Stimulated activated CD4-positive, alpha-beta T cell treated with anti-CD3 and anti-CD28 coated beads, Interleukin-15, amount 100 ng/mL, for 48 hours (primary cell): ENCODE results near the gene MUC5AC.
"Not testable (repeated sequence)": the region's sequence is repeated elsewhere in the genome, so short reads cannot be mapped to it uniquely, and the experiment has no call there.

Source experiments
- DNase-seq, 2 donors: peaks; one replicate each; pipeline ENCODE4 v3.0.0-alpha.2; 2020; ENCODE audit warnings: low read depth in 2 of 2

Gene MUC5AC, protein sequence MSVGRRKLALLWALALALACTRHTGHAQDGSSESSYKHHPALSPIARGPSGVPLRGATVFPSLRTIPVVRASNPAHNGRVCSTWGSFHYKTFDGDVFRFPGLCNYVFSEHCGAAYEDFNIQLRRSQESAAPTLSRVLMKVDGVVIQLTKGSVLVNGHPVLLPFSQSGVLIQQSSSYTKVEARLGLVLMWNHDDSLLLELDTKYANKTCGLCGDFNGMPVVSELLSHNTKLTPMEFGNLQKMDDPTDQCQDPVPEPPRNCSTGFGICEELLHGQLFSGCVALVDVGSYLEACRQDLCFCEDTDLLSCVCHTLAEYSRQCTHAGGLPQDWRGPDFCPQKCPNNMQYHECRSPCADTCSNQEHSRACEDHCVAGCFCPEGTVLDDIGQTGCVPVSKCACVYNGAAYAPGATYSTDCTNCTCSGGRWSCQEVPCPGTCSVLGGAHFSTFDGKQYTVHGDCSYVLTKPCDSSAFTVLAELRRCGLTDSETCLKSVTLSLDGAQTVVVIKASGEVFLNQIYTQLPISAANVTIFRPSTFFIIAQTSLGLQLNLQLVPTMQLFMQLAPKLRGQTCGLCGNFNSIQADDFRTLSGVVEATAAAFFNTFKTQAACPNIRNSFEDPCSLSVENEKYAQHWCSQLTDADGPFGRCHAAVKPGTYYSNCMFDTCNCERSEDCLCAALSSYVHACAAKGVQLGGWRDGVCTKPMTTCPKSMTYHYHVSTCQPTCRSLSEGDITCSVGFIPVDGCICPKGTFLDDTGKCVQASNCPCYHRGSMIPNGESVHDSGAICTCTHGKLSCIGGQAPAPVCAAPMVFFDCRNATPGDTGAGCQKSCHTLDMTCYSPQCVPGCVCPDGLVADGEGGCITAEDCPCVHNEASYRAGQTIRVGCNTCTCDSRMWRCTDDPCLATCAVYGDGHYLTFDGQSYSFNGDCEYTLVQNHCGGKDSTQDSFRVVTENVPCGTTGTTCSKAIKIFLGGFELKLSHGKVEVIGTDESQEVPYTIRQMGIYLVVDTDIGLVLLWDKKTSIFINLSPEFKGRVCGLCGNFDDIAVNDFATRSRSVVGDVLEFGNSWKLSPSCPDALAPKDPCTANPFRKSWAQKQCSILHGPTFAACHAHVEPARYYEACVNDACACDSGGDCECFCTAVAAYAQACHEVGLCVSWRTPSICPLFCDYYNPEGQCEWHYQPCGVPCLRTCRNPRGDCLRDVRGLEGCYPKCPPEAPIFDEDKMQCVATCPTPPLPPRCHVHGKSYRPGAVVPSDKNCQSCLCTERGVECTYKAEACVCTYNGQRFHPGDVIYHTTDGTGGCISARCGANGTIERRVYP (N-terminal part only)

DNA sequence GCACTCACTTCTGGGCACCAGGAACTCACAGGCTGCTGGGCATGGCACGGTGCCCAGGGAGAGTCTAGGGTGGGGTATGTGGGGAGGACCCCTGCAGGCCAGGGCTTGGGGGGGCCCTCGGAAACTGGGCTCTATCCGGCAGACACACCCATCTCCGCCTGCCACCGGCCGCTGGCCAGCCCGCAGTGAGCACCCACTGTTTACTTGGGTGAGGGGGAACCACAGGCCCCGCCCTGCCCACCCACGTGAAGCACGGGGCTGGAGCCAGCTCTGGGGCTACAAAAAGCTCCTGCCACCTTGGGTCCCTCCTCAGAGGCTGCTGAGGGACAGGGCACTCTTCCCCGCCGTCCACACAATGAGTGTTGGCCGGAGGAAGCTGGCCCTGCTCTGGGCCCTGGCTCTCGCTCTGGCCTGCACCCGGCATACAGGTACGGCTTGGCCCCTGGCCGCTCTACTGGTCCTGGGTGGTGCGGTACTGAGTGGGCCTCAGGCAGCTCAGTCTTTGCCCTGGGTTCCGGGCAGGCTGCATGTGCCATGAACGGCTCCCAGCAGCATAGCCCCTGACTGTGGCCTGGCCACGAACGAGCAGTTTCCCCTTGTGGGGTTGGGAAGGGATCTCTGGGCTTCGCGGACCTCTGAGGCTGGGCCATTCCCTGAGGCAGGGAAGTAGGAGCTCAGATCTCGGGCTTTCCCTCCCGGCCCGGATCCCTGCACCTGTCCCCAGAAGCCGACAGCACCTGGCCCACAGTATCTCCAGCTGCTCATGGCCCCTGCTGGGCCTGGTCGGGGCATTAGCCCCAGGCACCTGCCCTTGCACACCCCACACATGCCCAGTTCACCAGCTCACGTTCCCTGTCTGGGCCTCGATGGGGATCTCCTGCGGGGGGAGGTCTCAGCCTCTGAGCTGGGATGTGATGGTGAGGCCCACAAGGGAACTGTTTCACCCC, at the start of gene MUC5AC:
TSS of gene MUC5AC (plus strand) at position 309 of the 947 bp plus-strand sequence. CDS start at position 356, 47 bp downstream.
- no peak for DNase-seq

DNA sequence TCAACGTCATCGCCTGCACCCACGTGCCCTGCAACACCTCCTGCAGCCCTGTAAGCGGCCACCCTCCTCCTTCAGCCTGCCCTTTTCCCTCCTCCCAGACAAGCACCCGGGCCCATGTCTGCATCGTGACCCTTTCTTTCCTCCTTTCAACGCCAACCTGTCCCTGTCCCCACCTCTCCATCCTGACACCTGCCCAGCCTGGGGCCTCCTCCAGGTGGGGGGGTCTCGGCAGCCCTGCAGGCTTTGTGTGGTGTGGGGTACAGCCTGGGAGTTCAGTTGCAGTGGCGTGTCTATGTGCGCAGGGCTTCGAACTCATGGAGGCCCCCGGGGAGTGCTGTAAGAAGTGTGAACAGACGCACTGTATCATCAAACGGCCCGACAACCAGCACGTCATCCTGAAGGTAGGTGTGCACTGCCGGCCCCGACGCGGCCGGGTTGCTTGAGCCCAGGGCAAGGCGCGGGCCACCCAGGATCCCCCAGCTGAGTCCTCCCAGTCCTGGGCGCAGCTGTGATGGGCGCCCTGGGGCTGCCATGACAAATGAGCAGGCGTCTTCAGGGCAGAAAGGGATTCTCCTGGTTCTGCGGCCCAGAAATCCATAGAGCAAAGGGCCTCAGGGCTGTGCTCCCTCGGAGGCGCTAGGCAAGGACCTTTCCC, 49.4 kb upstream of the MUC5AC start:
- no peak for DNase-seq

DNA sequence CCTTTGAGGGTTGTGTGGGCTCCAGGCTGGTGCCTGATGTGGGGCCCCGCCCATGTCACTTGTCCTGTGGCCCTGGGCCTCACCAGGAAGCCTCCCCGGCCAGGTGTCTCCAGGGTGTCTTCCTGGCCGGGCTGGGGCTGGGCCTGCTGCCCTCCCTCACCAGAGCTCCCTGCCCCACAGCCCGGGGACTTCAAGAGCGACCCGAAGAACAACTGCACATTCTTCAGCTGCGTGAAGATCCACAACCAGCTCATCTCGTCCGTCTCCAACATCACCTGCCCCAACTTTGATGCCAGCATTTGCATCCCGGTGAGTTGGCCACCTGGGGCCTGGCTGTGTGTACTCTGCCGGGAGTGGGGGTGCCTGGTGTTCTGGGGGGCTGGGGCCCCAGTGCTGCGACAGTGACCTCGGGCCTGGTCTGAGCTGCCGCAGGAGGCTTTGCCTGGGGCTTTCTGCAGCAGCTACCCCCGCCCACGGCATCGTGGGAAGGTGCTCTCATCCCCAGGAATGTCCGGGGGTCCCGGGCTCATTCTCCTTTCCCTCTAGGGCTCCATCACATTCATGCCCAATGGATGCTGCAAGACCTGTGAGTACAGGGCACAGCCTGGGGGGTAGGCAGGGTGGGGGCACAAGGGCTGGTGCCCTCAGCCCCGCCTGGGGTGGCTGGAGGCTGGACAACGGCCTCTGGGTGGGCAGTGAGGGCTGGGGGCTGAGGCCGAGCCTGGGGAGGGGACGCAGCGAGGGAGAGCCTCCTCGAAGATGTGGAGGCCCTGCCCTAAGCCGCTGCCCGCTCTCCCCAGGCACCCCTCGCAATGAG, 48.4 kb upstream of the MUC5AC start:
- no peak for DNase-seq

DNA sequence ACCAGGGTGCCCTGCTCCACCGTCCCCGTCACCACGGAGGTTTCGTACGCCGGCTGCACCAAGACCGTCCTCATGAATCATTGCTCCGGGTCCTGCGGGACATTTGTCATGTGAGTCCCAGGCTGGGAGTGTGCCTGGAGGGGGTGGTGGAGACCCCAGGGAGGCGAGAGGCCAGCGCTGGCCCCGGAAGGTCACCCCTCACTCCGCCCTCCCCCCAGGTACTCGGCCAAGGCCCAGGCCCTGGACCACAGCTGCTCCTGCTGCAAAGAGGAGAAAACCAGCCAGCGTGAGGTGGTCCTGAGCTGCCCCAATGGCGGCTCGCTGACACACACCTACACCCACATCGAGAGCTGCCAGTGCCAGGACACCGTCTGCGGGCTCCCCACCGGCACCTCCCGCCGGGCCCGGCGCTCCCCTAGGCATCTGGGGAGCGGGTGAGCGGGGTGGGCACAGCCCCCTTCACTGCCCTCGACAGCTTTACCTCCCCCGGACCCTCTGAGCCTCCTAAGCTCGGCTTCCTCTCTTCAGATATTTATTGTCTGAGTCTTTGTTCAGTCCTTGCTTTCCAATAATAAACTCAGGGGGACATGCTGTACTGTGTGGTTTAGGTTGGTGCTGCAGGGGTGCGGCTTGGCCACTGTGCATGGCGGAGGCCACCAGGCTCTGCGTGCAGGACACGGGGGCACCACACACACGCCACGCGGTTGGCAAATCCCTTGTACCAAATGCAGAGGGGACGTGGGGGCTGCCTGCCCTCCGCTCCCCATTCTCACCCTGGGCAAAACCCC, 47.6 kb upstream of the MUC5AC start:
- no peak for DNase-seq

DNA sequence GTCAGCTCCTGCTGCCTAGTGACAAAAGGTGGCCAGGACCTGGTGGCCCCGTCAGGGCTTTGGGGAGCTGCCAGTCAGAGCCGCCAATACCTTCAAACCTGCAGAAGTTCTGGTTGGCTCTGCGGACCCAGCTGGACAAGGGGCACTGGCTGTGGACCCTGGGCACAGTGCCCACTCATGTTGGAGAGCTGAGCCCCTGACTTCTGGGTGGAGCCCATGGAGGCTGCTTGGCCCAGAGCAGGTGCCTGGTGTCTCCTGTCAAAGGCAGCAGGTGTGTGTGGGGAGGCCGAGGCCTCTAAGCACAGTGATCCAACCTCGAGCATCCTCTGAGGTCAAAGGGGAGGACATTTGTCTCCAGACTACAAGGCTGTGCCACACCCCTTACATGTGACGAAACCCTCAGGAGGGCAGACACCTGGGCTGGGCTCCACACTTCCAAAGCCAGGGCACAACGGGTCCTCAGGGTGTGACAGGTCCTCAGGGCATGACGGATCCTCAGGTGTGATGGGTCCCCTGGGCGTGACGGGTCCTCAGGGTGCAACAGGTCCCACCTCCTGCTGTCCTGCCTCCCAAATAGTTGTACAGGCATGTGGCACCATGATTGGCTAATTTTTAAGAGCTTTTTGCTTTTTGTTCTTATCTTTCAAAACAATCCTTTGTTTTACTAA, 46.1 kb upstream of the MUC5AC start:
- no peak for DNase-seq

DNA sequence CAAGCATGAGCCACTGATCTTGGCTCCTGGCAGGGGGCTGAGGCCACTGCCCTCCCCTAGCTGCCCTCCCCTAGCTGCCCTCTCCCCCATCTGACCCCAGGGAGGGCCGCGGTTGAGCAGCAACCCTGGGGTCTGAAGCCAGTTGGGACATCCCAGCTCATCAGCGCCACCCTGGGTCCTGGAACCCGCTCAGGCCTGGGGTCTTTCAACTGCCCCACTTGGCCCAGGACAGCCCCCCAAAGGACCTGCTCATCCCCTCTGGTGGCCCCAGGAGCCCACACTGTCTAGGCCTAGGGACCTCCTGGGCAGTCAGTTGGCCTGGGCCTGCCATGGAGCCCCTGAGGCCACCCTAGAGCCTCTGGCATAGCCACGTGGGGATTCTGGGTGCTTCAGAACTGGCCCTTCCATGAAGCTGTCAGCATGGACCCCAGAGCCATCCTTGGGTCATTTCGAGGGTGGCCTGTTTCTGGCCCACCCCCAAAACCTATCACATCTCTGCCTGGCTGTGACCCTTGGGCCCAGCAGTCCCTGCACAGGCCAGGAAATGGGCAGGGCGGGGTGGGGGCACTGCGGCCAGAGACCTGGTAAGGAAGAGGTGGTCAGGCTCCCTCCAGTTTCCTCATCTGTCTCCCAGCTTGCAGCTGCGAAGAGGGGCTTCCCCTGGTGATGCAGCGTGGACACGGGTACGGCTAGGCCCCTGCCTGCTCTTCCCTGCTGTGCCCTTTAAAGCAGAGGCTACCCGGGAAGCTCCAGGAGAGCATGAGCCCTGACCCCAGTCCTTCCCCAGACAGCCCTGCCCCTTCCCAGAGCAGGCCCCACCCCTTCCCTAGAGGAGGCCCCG, 45.2 kb upstream of the MUC5AC start:
- no peak for DNase-seq

DNA sequence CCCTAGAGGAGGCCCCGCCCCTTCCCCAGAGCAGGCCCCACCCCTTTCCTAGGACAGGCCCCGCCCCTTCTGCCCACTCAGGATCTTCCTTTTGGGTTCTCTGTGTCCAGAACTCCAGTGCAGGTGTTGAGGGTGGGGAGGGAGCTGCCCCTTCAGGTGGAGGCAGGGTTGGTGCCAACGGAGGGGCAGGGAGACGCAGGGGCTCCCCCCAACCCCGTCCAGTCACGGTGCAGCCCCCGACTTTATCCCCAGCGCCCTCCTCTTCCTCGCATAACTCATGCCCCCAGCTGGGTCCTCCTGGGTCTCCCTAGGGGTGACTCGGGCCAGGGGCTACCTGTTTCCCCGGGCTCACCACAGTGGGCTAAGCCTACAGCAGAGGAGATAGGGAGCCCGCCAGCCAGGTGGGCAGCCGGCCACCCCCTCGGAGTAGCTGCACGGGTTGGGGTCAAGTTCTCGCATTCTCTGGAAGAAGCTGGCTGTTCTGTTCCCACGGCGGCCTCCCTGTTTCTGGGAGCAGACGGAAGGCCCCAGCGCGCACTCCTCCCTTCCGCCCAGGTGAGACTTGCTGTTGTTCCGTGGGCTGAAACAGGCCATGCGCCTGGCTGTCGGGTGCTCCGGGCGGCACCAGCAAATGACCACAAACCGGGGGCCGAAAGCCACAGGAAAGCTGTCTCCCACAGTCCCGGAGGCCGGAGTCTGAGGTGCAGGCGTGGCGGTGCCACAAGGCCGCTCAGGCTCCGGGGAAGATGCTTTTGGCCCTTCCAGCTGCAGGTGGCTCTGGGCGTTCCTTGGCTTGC, 44.1 kb upstream of the MUC5AC start:
- DNase-seq = no peak

DNA sequence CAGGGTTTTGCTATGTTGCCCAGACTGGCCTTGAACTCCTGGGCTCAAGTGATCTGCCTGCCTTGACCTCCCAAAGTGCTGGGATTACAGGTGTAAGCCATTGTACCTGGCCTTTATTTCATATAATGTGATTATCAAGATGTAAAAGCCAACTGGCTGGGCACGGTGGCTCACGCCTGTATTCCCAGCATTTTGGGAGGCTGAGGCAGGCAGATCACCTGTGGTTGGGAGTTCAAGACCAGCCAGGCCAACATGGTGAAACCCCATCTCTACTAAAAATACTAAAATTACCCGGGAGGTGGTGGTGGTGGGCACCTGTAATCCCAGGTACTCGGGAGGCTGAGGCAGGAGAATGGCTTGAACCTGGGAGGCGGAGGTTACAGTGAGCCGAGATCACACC, 42.5 kb upstream of the MUC5AC start:
- DNase-seq = not testable (repeated sequence)

DNA sequence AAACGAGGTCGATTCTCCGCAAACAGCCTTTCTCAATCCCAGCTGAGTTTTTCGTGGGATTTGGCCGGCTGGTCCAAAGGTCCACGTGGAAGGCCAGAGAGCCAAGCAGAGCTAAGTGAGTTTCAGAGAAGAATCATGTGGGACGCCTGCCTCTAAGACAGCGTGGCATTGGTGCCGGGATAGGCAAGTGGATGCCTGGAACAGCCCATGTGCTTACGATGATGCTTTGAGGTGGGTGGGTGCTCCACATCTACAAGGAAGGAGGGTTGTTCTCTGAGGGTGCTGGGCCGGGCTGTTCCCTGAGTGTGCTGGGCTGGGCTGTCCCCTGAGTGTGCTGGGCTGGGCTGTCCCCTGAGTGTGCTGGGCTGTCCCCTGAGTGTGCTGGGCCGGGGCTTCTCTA, 41.6 kb upstream of the MUC5AC start:
- DNase-seq = no peak

DNA sequence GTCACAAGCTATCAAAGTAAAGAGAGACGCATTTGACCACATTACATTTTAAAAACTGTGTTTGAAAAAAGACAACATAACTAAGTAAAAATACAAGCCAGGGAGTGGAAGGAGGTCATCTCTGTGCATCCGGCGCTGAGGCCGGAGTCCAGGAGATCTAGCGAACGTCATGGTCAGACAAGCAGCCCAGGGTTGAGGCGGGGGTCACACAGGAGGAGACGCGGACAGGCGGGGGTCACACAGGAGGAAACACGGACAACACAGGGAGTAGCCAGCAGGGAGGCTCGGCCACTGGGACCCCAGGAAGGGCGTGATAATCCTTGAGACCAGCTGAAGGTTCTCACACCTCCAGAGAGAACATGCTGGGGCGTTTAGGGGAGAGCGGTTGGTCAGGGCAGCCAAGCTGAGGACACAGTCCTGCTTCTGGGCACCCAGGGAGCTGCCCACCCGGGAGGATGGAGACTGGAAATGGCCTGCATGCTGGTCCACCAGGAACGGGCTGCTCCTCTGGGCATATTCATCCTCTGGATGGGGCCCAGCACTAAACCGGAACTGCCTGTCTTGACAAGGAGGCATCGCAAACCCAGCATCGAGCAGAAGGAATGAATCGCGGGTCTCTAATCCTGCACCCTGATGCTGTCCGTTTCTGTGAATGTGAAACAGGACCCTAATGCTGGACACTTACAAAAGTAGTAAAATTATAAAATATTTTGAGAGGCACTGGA, 40.9 kb upstream of the MUC5AC start:
- DNase-seq = no peak

DNA sequence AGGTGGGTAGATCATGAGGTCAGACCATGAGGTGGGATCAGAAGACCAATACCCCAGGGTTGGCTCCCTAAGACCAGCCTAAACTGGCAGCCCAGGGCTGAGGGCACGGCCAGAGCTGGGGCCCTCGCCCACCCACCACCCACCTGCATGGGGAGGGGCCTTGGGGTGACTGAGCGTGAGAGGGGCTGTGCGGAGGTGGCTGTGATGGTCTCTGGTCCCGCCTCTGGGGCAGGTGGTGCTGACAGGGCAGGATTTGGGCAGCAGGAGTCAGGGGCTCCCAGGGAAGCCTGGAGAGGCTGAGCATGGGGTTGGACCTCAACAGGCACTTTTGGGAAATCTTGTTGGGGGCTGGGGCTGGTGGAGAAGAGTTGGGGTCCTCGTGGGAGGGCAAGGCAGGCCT, 39.8 kb upstream of the MUC5AC start:
- no peak for DNase-seq

DNA sequence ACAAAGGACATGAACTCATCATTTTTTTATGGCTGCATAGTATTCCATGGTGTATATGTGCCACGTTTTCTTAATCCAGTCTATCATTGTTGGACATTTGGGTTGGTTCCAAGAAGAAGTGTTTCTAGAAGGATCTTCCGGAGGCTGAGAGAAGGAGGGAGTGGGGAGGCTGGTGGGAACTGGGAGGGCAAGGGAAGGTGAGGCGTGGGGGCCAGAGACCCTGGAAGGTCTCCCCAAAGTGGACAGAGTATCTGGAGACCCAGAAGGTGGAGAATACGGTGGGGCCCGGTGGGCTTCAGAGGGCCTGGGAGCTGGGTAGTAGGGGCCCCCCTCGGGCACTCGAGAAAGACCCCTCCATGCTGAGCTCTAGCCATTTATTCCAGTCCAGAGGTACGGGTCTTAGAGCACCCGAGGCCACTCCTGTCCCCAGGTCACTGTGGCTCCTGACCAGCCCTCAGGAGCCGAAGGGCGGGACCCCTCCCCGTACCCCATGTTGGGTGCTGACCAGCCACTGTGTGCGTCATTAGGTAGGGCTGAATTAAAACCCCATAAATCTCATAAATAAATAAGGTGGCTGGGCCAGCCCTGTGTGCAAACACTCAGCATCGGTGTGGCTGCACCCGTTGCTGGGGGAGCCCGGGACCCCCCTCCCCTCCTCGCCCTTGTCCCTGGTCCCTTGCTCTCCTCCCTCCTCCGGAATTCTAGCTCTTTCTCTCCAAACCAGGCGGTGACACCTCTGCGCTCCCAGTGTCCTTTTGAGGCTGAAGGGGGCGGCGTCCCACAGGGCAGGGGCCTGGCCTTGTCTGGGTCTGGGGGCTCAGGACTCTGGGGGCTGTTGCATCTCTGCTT, 38.8 kb upstream of the MUC5AC start:
- no peak for DNase-seq

DNA sequence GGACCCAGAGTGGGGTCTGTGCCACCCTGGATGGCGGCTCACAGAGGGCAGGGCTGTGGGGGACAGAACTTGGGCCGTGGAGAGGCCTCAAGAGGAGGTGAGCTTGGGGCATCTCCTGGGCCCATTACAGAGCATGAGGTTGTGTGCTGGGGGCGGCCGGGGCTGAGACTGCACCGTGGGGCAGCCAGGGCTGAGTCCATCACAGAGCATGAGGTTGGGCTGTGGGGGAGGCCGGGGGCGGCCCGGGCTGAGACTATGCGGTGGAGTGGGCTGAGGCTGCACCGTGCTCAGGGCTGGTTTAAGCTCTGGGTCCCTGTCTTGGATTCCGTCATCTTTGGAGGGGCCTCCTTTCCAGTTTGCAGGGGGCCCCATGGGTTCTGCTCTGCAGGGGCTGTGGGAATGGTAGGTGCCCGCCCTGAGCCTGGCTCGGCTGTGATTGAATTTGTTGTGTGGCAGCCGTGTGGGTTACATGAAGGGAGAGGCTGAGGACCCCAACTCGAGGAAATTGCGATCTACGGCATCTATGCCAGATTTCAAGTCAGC, 38.1 kb upstream of the MUC5AC start:
- no peak for DNase-seq
